GM23338 (cell line): ENCODE data around the gene EGFL8. TPM values are rescaled to one million over a fixed set of nuclear protein-coding genes. Genes with fewer than 3 reads are reported as not detected.

Experiments
- ATAC-seq: fragments of 200-7000 bp; cut with Tn5 transposase; 3 replicates; pipeline ENCODE4 v1.9.1; 2020
- DNase-seq: peaks from one replicate; pipeline ENCODE4 v3.0.0-alpha.2; 2015; ENCODE audit warnings: low spot score
- H2AFZ ChIP-seq: fragments of 200-600 bp; sonication (generic); 2 replicates; pipeline ENCODE4 v1.8.0; 2016; ENCODE audit warnings: antibody characterized with exemption, mild to moderate bottlenecking, moderate library complexity
- H3F3A ChIP-seq: fragments of 200-600 bp; sonication (generic); replicated peaks from 2 replicates; pipeline ENCODE4 v1.8.0; 2017; ENCODE audit warnings: antibody characterized with exemption, mixed run types, low read depth
- H3K27ac ChIP-seq: fragments of 200-600 bp; sonication (generic); 2 replicates; pipeline ENCODE4 v1.6.1; 2016; ENCODE audit warnings: low read depth
- H3K27me3 ChIP-seq: fragments of 200-600 bp; sonication (generic); 2 replicates; pipeline ENCODE4 v1.8.0; 2016; ENCODE audit warnings: mild to moderate bottlenecking, mixed run types, moderate library complexity; ENCODE audit not compliant: insufficient read depth
- H3K36me3 ChIP-seq: fragments of 200-600 bp; sonication (generic); 2 replicates; pipeline ENCODE4 v1.8.0; 2016; ENCODE audit warnings: mild to moderate bottlenecking; ENCODE audit not compliant: insufficient read depth
- H3K4me1 ChIP-seq: fragments of 200-600 bp; sonication (generic); 2 replicates; pipeline ENCODE4 v1.8.0; 2016; ENCODE audit warnings: mild to moderate bottlenecking, moderate library complexity; ENCODE audit not compliant: insufficient read depth
- H3K4me2 ChIP-seq: fragments of 200-600 bp; sonication (generic); 2 replicates; pipeline ENCODE4 v1.7.1; 2017; ENCODE audit warnings: mixed run types
- H3K4me3 ChIP-seq: fragments of 200-600 bp; sonication (generic); 2 replicates; pipeline ENCODE4 v1.6.1; 2016; ENCODE audit warnings: mixed run types
- H3K79me2 ChIP-seq: fragments of 200-600 bp; sonication (generic); replicated peaks from 2 replicates; pipeline ENCODE4 v1.8.0; 2017; ENCODE audit warnings: mild to moderate bottlenecking; ENCODE audit not compliant: insufficient read depth
- H3K9me2 ChIP-seq: fragments of 200-600 bp; sonication (generic); 2 replicates; pipeline ENCODE4 v1.8.0; 2017; ENCODE audit not compliant: insufficient read depth
- H4K20me1 ChIP-seq: fragments of 200-600 bp; sonication (generic); replicated peaks from 2 replicates; pipeline ENCODE4 v1.8.0; 2017; ENCODE audit warnings: mild to moderate bottlenecking; ENCODE audit not compliant: insufficient read depth
- H3K27ac Mint-ChIP-seq: 2 replicates; pipeline ENCODE4 v1.8.0; 2020; ENCODE audit warnings: inconsistent platforms, mild to moderate bottlenecking, moderate library complexity, mixed read lengths
- H3K27me3 Mint-ChIP-seq: 3 replicates; pipeline ENCODE4 v1.8.0; 2022; ENCODE audit warnings: low read depth, mild to moderate bottlenecking, moderate library complexity, mixed read lengths, inconsistent platforms; ENCODE audit not compliant: insufficient read depth, poor library complexity
- H3K36me3 Mint-ChIP-seq: 3 replicates; pipeline ENCODE4 v1.8.0; 2021; ENCODE audit warnings: low read depth, mild to moderate bottlenecking, inconsistent platforms, moderate library complexity, mixed read lengths
- H3K4me1 Mint-ChIP-seq: 3 replicates; pipeline ENCODE4 v1.8.0; 2020; ENCODE audit warnings: mild to moderate bottlenecking, inconsistent platforms, mixed read lengths
- H3K4me3 Mint-ChIP-seq: 3 replicates; pipeline ENCODE4 v1.8.0; 2021; ENCODE audit warnings: moderate library complexity, mild to moderate bottlenecking, inconsistent platforms, mixed read lengths
- H3K9me3 Mint-ChIP-seq: 3 replicates; pipeline ENCODE4 v1.8.0; 2020; ENCODE audit warnings: moderate library complexity, mild to moderate bottlenecking, inconsistent platforms, mixed read lengths
- CREB1 ChIP-seq: fragments of 250-450 bp; sonication (Bioruptor Pico); IDR thresholded peaks from 2 replicates; pipeline ENCODE4 v1.5.0; 2020; ENCODE audit warnings: low read depth, mild to moderate bottlenecking, moderate library complexity
- CTCF ChIP-seq, 2 experiments: fragments of 200-600 bp in 1 of 2; sonication (generic) in 1 of 2; conservative IDR thresholded peaks; 2 replicates each; pipeline versions ENCODE4 v1.5.1 to v1.6.1; 2016 to 2017; ENCODE audit warnings: antibody characterized with exemption in 2 of 2, low read depth in 2 of 2, mild to moderate bottlenecking in 2 of 2, moderate library complexity in 1 of 2
- EZH2 ChIP-seq: fragments of 200-600 bp; sonication (generic); IDR thresholded peaks from one replicate; pipeline ENCODE4 v1.8.0; 2017; ENCODE audit warnings: antibody characterized with exemption, mild to moderate bottlenecking, low read depth; ENCODE audit not compliant: unreplicated experiment
- EZH2phosphoT487 ChIP-seq: fragments of 200-600 bp; sonication (generic); IDR thresholded peaks from one replicate; pipeline ENCODE4 v1.8.1; 2018; ENCODE audit warnings: antibody characterized with exemption; ENCODE audit not compliant: unreplicated experiment
- JUNB ChIP-seq: IDR thresholded peaks from one replicate; pipeline ENCODE4 v1.6.1; 2016; ENCODE audit warnings: antibody characterized with exemption; ENCODE audit not compliant: unreplicated experiment
- NANOG ChIP-seq: IDR thresholded peaks from 2 replicates; pipeline ENCODE4 v1.6.1; 2016; ENCODE audit warnings: antibody characterized with exemption, borderline replicate concordance
- POLR2AphosphoS5 ChIP-seq: IDR thresholded peaks from 2 replicates; pipeline ENCODE4 v1.6.1; 2016; ENCODE audit warnings: antibody characterized with exemption, low read depth
- STAT1 ChIP-seq: IDR thresholded peaks from one replicate; pipeline ENCODE4 v1.6.1; 2016; ENCODE audit warnings: antibody characterized with exemption; ENCODE audit not compliant: unreplicated experiment
- ZNF114 ChIP-seq: fragments of 250-450 bp; sonication (Bioruptor Pico); IDR thresholded peaks from 2 replicates; pipeline ENCODE4 v1.5.0; 2020; ENCODE audit warnings: mild to moderate bottlenecking, moderate library complexity
- ZNF331 ChIP-seq: fragments of 250-450 bp; sonication (Bioruptor Pico); IDR thresholded peaks from 2 replicates; pipeline ENCODE4 v1.5.0; 2020; ENCODE audit warnings: low read depth, mild to moderate bottlenecking, moderate library complexity
- polyA plus RNA-seq: library from polyadenylated mRNA; unstranded; fragments of >200 nt; fragmentation: Nextera tagmentation; extraction: Ambion mirVana; gene quantifications from 2 replicates; pipeline ENCODE4 v1.2.1, GENCODE V29; 2016
- total RNA-seq: library from RNA; depleted of rRNA; stranded (reverse); fragments of >200 nt; shearing (Covaris generic); gene quantifications from 2 replicates; pipeline ENCODE4 v1.2.3, GENCODE V29; 2014
- TF ChIP-seq, protein P1 (sequence below): IDR thresholded peaks from 2 replicates; pipeline ENCODE4 v1.6.1; 2016; ENCODE audit warnings: antibody characterized with exemption
- TF ChIP-seq, protein P2 (sequence below): IDR thresholded peaks from one replicate; pipeline ENCODE4 v1.6.1; 2018; ENCODE audit warnings: antibody characterized with exemption; ENCODE audit not compliant: unreplicated experiment

The EGFL8 gene
- total and polyA plus RNA-seq, 2 experiments from 2014 or later: 6.1 to 7.4 TPM

- H3K4me3 ChIP-seq: peak overlapping the region; percentile 100
- H3K4me2 ChIP-seq: peak overlapping the region; percentile 90
- 0 out of 2 replicates have a peak, but pooled peaks cover 5% of the 10 kb centered on the region for H4K20me1 ChIP-seq
- peak overlapping the region; percentile 90 for H2AFZ ChIP-seq
- no peak for DNase-seq
- Mint-ChIP-seq H3K9me3 (no peaks in the 10 kb centered on the region; the same call in 2 of the 3 replicates), H3K4me1 (peaks cover 51% of the 10 kb centered on the region), H3K4me3 (peak overlapping the region; percentile 92), H3K27ac (peak overlapping the region; percentile 48; the same call in 1 of the 2 replicates), H3K36me3 (no peaks in the 10 kb centered on the region), H3K27me3 (peaks cover 30% of the 10 kb centered on the region)
- ATAC-seq: no peak
- H3F3A ChIP-seq: peaks cover 9% of the 10 kb centered on the region
- H3K27me3 ChIP-seq: peaks cover 36% of the 10 kb centered on the region
- no peaks in the 10 kb centered on the region for H3K36me3 ChIP-seq
- TF ChIP-seq CTCF (conservative IDR thresholded peaks at IDR 0.05; ENCODE audit: low read depth in 2 of 2) (peak in 1 of 2 experiments; percentile 15; a peak in 2 of 4 replicates), ZNF331 (CRISPR knock-in tag) (no peak)
- H3K4me1 ChIP-seq: peaks cover 35% of the 10 kb centered on the region
- H3K27ac ChIP-seq: peak overlapping the region; percentile 36; the same call in 1 of the 2 replicates
- no peaks in the 10 kb centered on the region; the same call in 1 of the 2 replicates for H3K9me2 ChIP-seq
- H3K79me2 ChIP-seq: no peaks in the 10 kb centered on the region
Measured at GRCh38 chr6:32147401-32148132, 16.8 kb upstream of the EGFL8 start.

DNA sequence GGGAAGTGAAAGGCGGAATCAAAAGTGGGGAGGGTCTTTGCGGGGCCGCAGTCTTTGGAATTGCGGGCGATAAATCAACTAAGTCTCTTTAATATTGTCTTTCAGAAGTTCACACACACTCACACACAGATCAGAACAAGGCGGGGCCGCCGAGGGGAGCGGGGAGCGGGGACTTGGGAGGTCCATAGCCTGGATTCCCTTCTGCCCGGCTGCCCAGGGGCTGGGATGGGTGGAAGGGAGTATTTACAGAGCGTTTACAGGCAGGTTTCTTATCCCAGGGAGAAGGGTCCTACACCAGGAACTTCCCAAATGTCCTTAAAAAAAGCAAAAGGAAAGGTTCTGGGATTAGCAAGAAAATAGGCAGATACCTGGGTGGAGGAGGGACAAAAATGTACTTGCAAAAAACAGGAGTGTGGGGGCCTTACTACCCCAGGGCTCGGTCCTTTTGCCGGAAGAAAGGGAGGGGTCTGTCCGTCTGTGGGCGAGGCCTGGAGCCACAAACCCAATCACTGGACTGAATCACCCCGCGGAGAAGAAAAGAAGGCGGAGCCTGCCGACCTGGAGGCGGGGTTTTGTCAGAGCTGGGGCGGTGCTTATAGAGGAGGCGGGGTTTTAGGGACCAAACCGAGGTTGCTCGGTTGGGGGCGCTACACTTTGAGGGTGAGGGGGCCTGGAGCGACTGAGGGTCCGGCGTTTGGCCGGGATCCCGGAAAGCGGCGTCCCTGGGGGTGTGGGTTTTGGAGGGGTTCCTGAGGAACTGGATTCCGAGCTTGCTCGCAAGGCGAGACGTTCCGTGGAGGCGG, 15.9 kb upstream of the EGFL8 start:
- peak; percentile 61 for ATAC-seq
- H3K9me3 Mint-ChIP-seq: no peaks in the 10 kb centered on the region; the same call in 2 of the 3 replicates
- peak overlapping the region; percentile 92 for H2AFZ ChIP-seq
- H3K27me3 Mint-ChIP-seq: peaks cover 39% of the 10 kb centered on the region
- H3K9me2 ChIP-seq: no peaks in the 10 kb centered on the region; the same call in 1 of the 2 replicates
- H3K27me3 ChIP-seq: peaks cover 44% of the 10 kb centered on the region
- 0 out of 2 replicates have a peak, but pooled peaks cover 5% of the 10 kb centered on the region for H4K20me1 ChIP-seq
- peaks cover 41% of the 10 kb centered on the region for H3K4me1 ChIP-seq
- H3K4me3 ChIP-seq: peak overlapping the region; percentile 100
- H3K36me3 Mint-ChIP-seq: no peaks in the 10 kb centered on the region
- H3F3A ChIP-seq: peaks cover 9% of the 10 kb centered on the region
- peak overlapping the region; percentile 36; the same call in 1 of the 2 replicates for H3K27ac ChIP-seq
- no peaks in the 10 kb centered on the region for H3K79me2 ChIP-seq
- peak overlapping the region; percentile 92 for H3K4me3 Mint-ChIP-seq
- peaks cover 57% of the 10 kb centered on the region for H3K4me1 Mint-ChIP-seq
- peak overlapping the region; percentile 97 for H3K4me2 ChIP-seq
- peak overlapping the region; percentile 48 for H3K27ac Mint-ChIP-seq
- DNase-seq: peak; percentile 96
- no peaks in the 10 kb centered on the region for H3K36me3 ChIP-seq
- TF ChIP-seq EZH2phosphoT487: no peak
- no peak for TF ChIP-seq STAT1
- TF ChIP-seq, protein P1, sequence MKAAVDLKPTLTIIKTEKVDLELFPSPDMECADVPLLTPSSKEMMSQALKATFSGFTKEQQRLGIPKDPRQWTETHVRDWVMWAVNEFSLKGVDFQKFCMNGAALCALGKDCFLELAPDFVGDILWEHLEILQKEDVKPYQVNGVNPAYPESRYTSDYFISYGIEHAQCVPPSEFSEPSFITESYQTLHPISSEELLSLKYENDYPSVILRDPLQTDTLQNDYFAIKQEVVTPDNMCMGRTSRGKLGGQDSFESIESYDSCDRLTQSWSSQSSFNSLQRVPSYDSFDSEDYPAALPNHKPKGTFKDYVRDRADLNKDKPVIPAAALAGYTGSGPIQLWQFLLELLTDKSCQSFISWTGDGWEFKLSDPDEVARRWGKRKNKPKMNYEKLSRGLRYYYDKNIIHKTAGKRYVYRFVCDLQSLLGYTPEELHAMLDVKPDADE: 0 out of 2 replicates have a peak, but pooled peaks have one; percentile 21
- TF ChIP-seq JUNB: no peak
- no peak for TF ChIP-seq ZNF114 (CRISPR knock-in tag)
- TF ChIP-seq EZH2: peak; percentile 35
- TF ChIP-seq, protein P2, sequence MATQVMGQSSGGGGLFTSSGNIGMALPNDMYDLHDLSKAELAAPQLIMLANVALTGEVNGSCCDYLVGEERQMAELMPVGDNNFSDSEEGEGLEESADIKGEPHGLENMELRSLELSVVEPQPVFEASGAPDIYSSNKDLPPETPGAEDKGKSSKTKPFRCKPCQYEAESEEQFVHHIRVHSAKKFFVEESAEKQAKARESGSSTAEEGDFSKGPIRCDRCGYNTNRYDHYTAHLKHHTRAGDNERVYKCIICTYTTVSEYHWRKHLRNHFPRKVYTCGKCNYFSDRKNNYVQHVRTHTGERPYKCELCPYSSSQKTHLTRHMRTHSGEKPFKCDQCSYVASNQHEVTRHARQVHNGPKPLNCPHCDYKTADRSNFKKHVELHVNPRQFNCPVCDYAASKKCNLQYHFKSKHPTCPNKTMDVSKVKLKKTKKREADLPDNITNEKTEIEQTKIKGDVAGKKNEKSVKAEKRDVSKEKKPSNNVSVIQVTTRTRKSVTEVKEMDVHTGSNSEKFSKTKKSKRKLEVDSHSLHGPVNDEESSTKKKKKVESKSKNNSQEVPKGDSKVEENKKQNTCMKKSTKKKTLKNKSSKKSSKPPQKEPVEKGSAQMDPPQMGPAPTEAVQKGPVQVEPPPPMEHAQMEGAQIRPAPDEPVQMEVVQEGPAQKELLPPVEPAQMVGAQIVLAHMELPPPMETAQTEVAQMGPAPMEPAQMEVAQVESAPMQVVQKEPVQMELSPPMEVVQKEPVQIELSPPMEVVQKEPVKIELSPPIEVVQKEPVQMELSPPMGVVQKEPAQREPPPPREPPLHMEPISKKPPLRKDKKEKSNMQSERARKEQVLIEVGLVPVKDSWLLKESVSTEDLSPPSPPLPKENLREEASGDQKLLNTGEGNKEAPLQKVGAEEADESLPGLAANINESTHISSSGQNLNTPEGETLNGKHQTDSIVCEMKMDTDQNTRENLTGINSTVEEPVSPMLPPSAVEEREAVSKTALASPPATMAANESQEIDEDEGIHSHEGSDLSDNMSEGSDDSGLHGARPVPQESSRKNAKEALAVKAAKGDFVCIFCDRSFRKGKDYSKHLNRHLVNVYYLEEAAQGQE: no peak
- TF ChIP-seq ZNF331 (CRISPR knock-in tag): no peak
- TF ChIP-seq NANOG: no peak
- peak; percentile 61 for TF ChIP-seq POLR2AphosphoS5
- no peak for TF ChIP-seq CREB1 (CRISPR knock-in tag)
